Measurements from ENCODE around the gene CSTPP1.

Gene CSTPP1

GRCh38 chr11:47178316-47178715 lies 241.8 kb downstream of the CSTPP1 start:
- CTCF ChIA-PET = interaction anchor here (0.5 to 6.2 kb wide), 21 partner anchors 9 to 663 kb away, joined by 3 to 65 read pairs (median 5); partner anchors contain the start of genes ACP2, DDB2, NR1H3 and PACSIN3
- 100% methylated on average over 3 of the region's 11 CpGs for WGBS (ENCODE audit: insufficient coverage)
- Histone ChIP-seq H3K9me3 (ENCODE audit: control extremely low read depth in 1 of 5, control insufficient read depth in 4 of 5, insufficient read depth in 2 of 5, low read depth in 1 of 5, low read length in 4 of 5) (no peaks in the 10 kb centered on the region), H3K4me3 (ENCODE audit: control insufficient read depth in 1 of 7, extremely low read depth in 1 of 7, insufficient read depth in 4 of 7, low read depth in 2 of 7, low read length in 6 of 7) (no peak overlapping the region), H3K4me1 (ENCODE audit: control extremely low read depth in 1 of 4, control insufficient read depth in 4 of 4, insufficient read depth in 4 of 4, low read length in 3 of 4) (peaks cover 2 to 29% (median 28%) of the 10 kb centered on the region in 4 experiments), H3K27ac (ENCODE audit: insufficient read depth in 1 of 2, low read depth in 1 of 2, low read length in 2 of 2, poor library complexity in 1 of 2, severe bottlenecking in 2 of 2) (peak overlapping the region in 1 of 2 experiments; percentile 98), H3K27me3 (replicated peaks in 2 of 5; ENCODE audit: control insufficient read depth in 4 of 5, insufficient read depth in 5 of 5, low read length in 4 of 5) (no peaks in the 10 kb centered on the region), H3K36me3 (ENCODE audit: control insufficient read depth in 4 of 4, insufficient read depth in 4 of 4, low read length in 3 of 4) (peaks cover 2 to 23% (median 13%) of the 10 kb centered on the region in 4 experiments)
- POLR2A ChIA-PET = no interaction called here
- no peak for DNase-seq

GRCh38 chr11:47178737-47179654 lies 242.4 kb downstream of the CSTPP1 start:
- WGBS (ENCODE audit: insufficient coverage) = 98% methylated on average over 23 of the region's 23 CpGs

DNA sequence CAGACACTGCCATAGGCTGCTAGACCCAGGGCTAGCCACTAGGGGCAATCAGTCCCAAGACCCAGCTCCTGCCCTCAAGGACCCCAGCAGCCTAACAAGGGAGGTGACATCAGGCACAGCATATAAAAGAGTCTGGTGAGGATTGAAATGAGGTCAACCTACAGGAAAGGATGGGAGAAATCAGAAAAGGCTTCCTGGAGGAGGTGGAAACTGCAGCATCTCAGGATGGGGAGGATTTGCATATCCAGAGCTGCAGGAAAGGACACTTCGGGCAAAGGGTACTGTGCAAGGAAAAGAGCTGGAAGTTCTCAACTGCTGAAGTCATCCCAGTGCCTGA lies 243.1 kb downstream of the CSTPP1 start:
- Histone ChIP-seq H3K4me1 (ENCODE audit: control extremely low read depth in 1 of 4, control insufficient read depth in 4 of 4, insufficient read depth in 4 of 4, low read length in 3 of 4) (peaks cover 2 to 29% (median 27%) of the 10 kb centered on the region in 4 experiments), H3K4me3 (ENCODE audit: control insufficient read depth in 1 of 7, extremely low read depth in 1 of 7, insufficient read depth in 4 of 7, low read depth in 2 of 7, low read length in 6 of 7) (no peak overlapping the region), H3K36me3 (ENCODE audit: control insufficient read depth in 4 of 4, insufficient read depth in 4 of 4, low read length in 3 of 4) (peaks cover 0 to 13% (median 5%) of the 10 kb centered on the region in 4 experiments), H3K9me3 (ENCODE audit: control extremely low read depth in 1 of 5, control insufficient read depth in 4 of 5, insufficient read depth in 2 of 5, low read depth in 1 of 5, low read length in 4 of 5) (no peaks in the 10 kb centered on the region), H3K27me3 (replicated peaks in 2 of 5; ENCODE audit: control insufficient read depth in 4 of 5, insufficient read depth in 5 of 5, low read length in 4 of 5) (peaks cover 0 to 5% (median 0%) of the 10 kb centered on the region in 5 experiments), H3K27ac (ENCODE audit: insufficient read depth in 1 of 2, low read depth in 1 of 2, low read length in 2 of 2, poor library complexity in 1 of 2, severe bottlenecking in 2 of 2) (no peak overlapping the region)
- DNase-seq = peak; percentile 66 to 82 (median 77)
- 100% methylated on average over 1 of the region's 1 CpG for WGBS (ENCODE audit: insufficient coverage)
- ChIA-PET CTCF (interaction anchor here (0.9 to 6.2 kb wide), 13 partner anchors 8 to 230 kb away, joined by 3 to 65 read pairs (median 6); partner anchors contain the start of genes NR1H3 and PACSIN3), POLR2A (interaction anchor here (1.0 kb wide), 1 partner anchor 80 kb away, joined by 3 read pairs; no protein-coding TSS in a partner anchor)

More at GRCh38 chr11:47178737-47179654, 242.4 kb downstream of the CSTPP1 start:
- no peaks in the 10 kb centered on the region for H3K27me3 ChIP-seq (replicated peaks in 2 of 5; ENCODE audit: control insufficient read depth in 4 of 5, insufficient read depth in 5 of 5, low read length in 4 of 5)
- no peaks in the 10 kb centered on the region for H3K9me3 ChIP-seq (ENCODE audit: control extremely low read depth in 1 of 5, control insufficient read depth in 4 of 5, insufficient read depth in 2 of 5, low read depth in 1 of 5, low read length in 4 of 5)
- ChIA-PET POLR2A (interaction anchor here (1.0 kb wide), 1 partner anchor 81 kb away, joined by 3 read pairs; no protein-coding TSS in a partner anchor), CTCF (interaction anchor here (0.7 to 6.2 kb wide), 22 partner anchors 9 to 231 kb away, joined by 3 to 65 read pairs (median 5); partner anchors contain the start of genes ACP2, DDB2, NR1H3 and PACSIN3)
- peak overlapping the region in 1 of 2 experiments; percentile 98 for H3K27ac ChIP-seq (ENCODE audit: insufficient read depth in 1 of 2, low read depth in 1 of 2, low read length in 2 of 2, poor library complexity in 1 of 2, severe bottlenecking in 2 of 2)
- no peak for DNase-seq
- peaks cover 2 to 29% (median 27%) of the 10 kb centered on the region in 4 experiments for H3K4me1 ChIP-seq (ENCODE audit: control extremely low read depth in 1 of 4, control insufficient read depth in 4 of 4, insufficient read depth in 4 of 4, low read length in 3 of 4)
- peaks cover 0 to 16% (median 6%) of the 10 kb centered on the region in 4 experiments for H3K36me3 ChIP-seq (ENCODE audit: control insufficient read depth in 4 of 4, insufficient read depth in 4 of 4, low read length in 3 of 4)
- H3K4me3 ChIP-seq (ENCODE audit: control insufficient read depth in 1 of 7, extremely low read depth in 1 of 7, insufficient read depth in 4 of 7, low read depth in 2 of 7, low read length in 6 of 7) = no peak overlapping the region

- Histone ChIP-seq H3K4me1 (ENCODE audit: control extremely low read depth in 1 of 4, control insufficient read depth in 4 of 4, insufficient read depth in 4 of 4, low read length in 3 of 4) (peaks cover 2 to 26% (median 24%) of the 10 kb centered on the region in 4 experiments), H3K9me3 (ENCODE audit: control extremely low read depth in 1 of 5, control insufficient read depth in 4 of 5, insufficient read depth in 2 of 5, low read depth in 1 of 5, low read length in 4 of 5) (no peaks in the 10 kb centered on the region), H3K27ac (ENCODE audit: insufficient read depth in 1 of 2, low read depth in 1 of 2, low read length in 2 of 2, poor library complexity in 1 of 2, severe bottlenecking in 2 of 2) (no peak overlapping the region), H3K27me3 (replicated peaks in 2 of 5; ENCODE audit: control insufficient read depth in 4 of 5, insufficient read depth in 5 of 5, low read length in 4 of 5) (peaks cover 0 to 10% (median 0%) of the 10 kb centered on the region in 5 experiments), H3K36me3 (ENCODE audit: control insufficient read depth in 4 of 4, insufficient read depth in 4 of 4, low read length in 3 of 4) (peaks cover 0 to 7% (median 0%) of the 10 kb centered on the region in 4 experiments), H3K4me3 (ENCODE audit: control insufficient read depth in 1 of 7, extremely low read depth in 1 of 7, insufficient read depth in 4 of 7, low read depth in 2 of 7, low read length in 6 of 7) (no peak overlapping the region)
- no peak for DNase-seq
- 95% methylated on average over 34 of the region's 35 CpGs for WGBS (ENCODE audit: insufficient coverage)
- POLR2A ChIA-PET = interaction anchor here (1.0 kb wide), 1 partner anchor 80 kb away, joined by 3 read pairs; no protein-coding TSS in a partner anchor
- CTCF ChIA-PET = interaction anchor here (0.5 to 6.2 kb wide), 16 partner anchors 7 to 274 kb away, joined by 3 to 65 read pairs (median 4); partner anchors contain the start of genes NR1H3 and PACSIN3
Observed at GRCh38 chr11:47180006-47180787, 243.6 kb downstream of the CSTPP1 start.

DNA sequence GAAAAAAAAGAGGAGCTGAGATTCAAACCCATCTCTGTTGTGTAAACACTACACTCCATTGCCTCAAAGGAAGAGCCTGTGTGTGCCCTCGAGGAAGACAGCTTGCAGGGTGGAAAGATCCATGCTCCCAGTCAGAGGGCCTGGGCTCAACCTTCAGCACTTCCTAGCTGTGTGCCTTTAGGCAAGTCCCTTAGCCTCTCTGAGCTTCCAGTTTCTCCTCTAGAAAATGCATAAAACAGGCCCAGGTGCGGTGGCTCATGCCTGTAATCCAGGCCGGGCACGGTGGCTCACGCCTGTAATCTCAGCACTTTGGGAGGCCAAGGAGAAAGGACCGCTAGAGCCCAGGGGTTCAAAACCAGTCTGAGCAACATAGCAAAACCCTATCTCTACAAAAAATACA lies 244.7 kb downstream of the CSTPP1 start:
- no peak for DNase-seq
- WGBS (ENCODE audit: insufficient coverage) = 95% methylated on average over 5 of the region's 6 CpGs
- H3K9me3 ChIP-seq (ENCODE audit: control extremely low read depth in 1 of 5, control insufficient read depth in 4 of 5, insufficient read depth in 2 of 5, low read depth in 1 of 5, low read length in 4 of 5) = no peaks in the 10 kb centered on the region
- H3K27me3 ChIP-seq (replicated peaks in 2 of 5; ENCODE audit: control insufficient read depth in 4 of 5, insufficient read depth in 5 of 5, low read length in 4 of 5) = peaks cover 0 to 20% (median 0%) of the 10 kb centered on the region in 5 experiments
- no peak overlapping the region for H3K27ac ChIP-seq (ENCODE audit: insufficient read depth in 1 of 2, low read depth in 1 of 2, low read length in 2 of 2, poor library complexity in 1 of 2, severe bottlenecking in 2 of 2)
- peaks cover 0 to 24% (median 23%) of the 10 kb centered on the region in 4 experiments for H3K4me1 ChIP-seq (ENCODE audit: control extremely low read depth in 1 of 4, control insufficient read depth in 4 of 4, insufficient read depth in 4 of 4, low read length in 3 of 4)
- no peak overlapping the region for H3K4me3 ChIP-seq (ENCODE audit: control insufficient read depth in 1 of 7, extremely low read depth in 1 of 7, insufficient read depth in 4 of 7, low read depth in 2 of 7, low read length in 6 of 7)
- POLR2A ChIA-PET = no interaction called here
- CTCF ChIA-PET = interaction anchor here (0.8 to 6.2 kb wide), 5 partner anchors 33 to 273 kb away, joined by 3 to 65 read pairs (median 4); partner anchors contain the start of genes DDB2 and NR1H3
- H3K36me3 ChIP-seq (ENCODE audit: control insufficient read depth in 4 of 4, insufficient read depth in 4 of 4, low read length in 3 of 4) = no peaks in the 10 kb centered on the region

- ChIA-PET CTCF (interaction anchor here (0.9 to 6.2 kb wide), 3 partner anchors 33 to 77 kb away, joined by 3 to 65 read pairs (median 3); partner anchors contain the start of gene NR1H3), POLR2A (no interaction called here)
- Histone ChIP-seq H3K36me3 (ENCODE audit: control insufficient read depth in 4 of 4, insufficient read depth in 4 of 4, low read length in 3 of 4) (no peaks in the 10 kb centered on the region), H3K4me1 (ENCODE audit: control extremely low read depth in 1 of 4, control insufficient read depth in 4 of 4, insufficient read depth in 4 of 4, low read length in 3 of 4) (peaks cover 0 to 32% (median 29%) of the 10 kb centered on the region in 4 experiments), H3K27ac (ENCODE audit: insufficient read depth in 1 of 2, low read depth in 1 of 2, low read length in 2 of 2, poor library complexity in 1 of 2, severe bottlenecking in 2 of 2) (no peak overlapping the region), H3K4me3 (ENCODE audit: control insufficient read depth in 1 of 7, extremely low read depth in 1 of 7, insufficient read depth in 4 of 7, low read depth in 2 of 7, low read length in 6 of 7) (no peak overlapping the region), H3K27me3 (replicated peaks in 2 of 5; ENCODE audit: control insufficient read depth in 4 of 5, insufficient read depth in 5 of 5, low read length in 4 of 5) (peaks cover 0 to 30% (median 3%) of the 10 kb centered on the region in 5 experiments), H3K9me3 (ENCODE audit: control extremely low read depth in 1 of 5, control insufficient read depth in 4 of 5, insufficient read depth in 2 of 5, low read depth in 1 of 5, low read length in 4 of 5) (no peaks in the 10 kb centered on the region)
- 95% methylated on average over 13 of the region's 17 CpGs for WGBS (ENCODE audit: insufficient coverage)
- DNase-seq = no peak
Observed at GRCh38 chr11:47182380-47182779, 245.8 kb downstream of the CSTPP1 start.

Measured in common myeloid progenitor, CD34-positive (primary cell).